Osteocyte (in vitro differentiated cells): ENCODE results near the gene PREP. TPM values are rescaled to one million over a fixed set of nuclear protein-coding genes. Genes with fewer than 3 reads are reported as not detected.
"Not testable (repeated sequence)": the region's sequence is repeated elsewhere in the genome, so short reads cannot be mapped to it uniquely, and the experiment has no call there.

ENCODE experiments used
- DNase-seq: peaks from one replicate; pipeline ENCODE4 v3.0.0; 2021; ENCODE audit warnings: mixed read lengths; ENCODE audit not compliant: unreplicated experiment; ENCODE audit errors: extremely low spot score
- H3K27ac Mint-ChIP-seq: one replicate; pipeline ENCODE4 v1.8.0; 2021; ENCODE audit warnings: mild to moderate bottlenecking, mixed read lengths; ENCODE audit not compliant: unreplicated experiment
- H3K27me3 Mint-ChIP-seq: one replicate; pipeline ENCODE4 v1.8.0; 2021; ENCODE audit warnings: mixed read lengths; ENCODE audit not compliant: unreplicated experiment
- H3K36me3 Mint-ChIP-seq: one replicate; pipeline ENCODE4 v1.8.0; 2021; ENCODE audit warnings: mixed read lengths; ENCODE audit not compliant: unreplicated experiment
- H3K4me1 Mint-ChIP-seq: one replicate; pipeline ENCODE4 v1.8.0; 2021; ENCODE audit warnings: mixed read lengths; ENCODE audit not compliant: unreplicated experiment
- H3K4me3 Mint-ChIP-seq: one replicate; pipeline ENCODE4 v1.8.0; 2021; ENCODE audit warnings: mild to moderate bottlenecking, moderate library complexity, mixed read lengths; ENCODE audit not compliant: unreplicated experiment
- H3K9me3 Mint-ChIP-seq: one replicate; pipeline ENCODE4 v1.8.0; 2021; ENCODE audit warnings: mixed read lengths; ENCODE audit not compliant: unreplicated experiment
- total RNA-seq: library from RNA; stranded (reverse); gene quantifications from 2 replicates; pipeline ENCODE4 v1.2.1, GENCODE V29; 2021
- TF ChIP-seq, protein P1 (sequence below): fragments of 200-600 bp; sonication (generic); IDR thresholded peaks from 2 replicates; pipeline ENCODE4 v1.5.0; 2021; ENCODE audit warnings: antibody characterized with exemption, mild to moderate bottlenecking, moderate library complexity

PREP gene
- total RNA-seq, 1 donor from 2014 or later = 36.9 TPM

- H3K27me3 Mint-ChIP-seq = peaks cover 24% of the 10 kb centered on the region
- TF ChIP-seq, protein P1, sequence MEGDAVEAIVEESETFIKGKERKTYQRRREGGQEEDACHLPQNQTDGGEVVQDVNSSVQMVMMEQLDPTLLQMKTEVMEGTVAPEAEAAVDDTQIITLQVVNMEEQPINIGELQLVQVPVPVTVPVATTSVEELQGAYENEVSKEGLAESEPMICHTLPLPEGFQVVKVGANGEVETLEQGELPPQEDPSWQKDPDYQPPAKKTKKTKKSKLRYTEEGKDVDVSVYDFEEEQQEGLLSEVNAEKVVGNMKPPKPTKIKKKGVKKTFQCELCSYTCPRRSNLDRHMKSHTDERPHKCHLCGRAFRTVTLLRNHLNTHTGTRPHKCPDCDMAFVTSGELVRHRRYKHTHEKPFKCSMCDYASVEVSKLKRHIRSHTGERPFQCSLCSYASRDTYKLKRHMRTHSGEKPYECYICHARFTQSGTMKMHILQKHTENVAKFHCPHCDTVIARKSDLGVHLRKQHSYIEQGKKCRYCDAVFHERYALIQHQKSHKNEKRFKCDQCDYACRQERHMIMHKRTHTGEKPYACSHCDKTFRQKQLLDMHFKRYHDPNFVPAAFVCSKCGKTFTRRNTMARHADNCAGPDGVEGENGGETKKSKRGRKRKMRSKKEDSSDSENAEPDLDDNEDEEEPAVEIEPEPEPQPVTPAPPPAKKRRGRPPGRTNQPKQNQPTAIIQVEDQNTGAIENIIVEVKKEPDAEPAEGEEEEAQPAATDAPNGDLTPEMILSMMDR = no peak
- H3K4me3 Mint-ChIP-seq = no peak overlapping the region
- H3K4me1 Mint-ChIP-seq = no peaks in the 10 kb centered on the region
- no peaks in the 10 kb centered on the region for H3K36me3 Mint-ChIP-seq
- no peak for DNase-seq
- no peaks in the 10 kb centered on the region for H3K9me3 Mint-ChIP-seq
- no peak overlapping the region for H3K27ac Mint-ChIP-seq
Observed at GRCh38 chr6:105250533-105250932, 152.3 kb downstream of the PREP start.

DNA sequence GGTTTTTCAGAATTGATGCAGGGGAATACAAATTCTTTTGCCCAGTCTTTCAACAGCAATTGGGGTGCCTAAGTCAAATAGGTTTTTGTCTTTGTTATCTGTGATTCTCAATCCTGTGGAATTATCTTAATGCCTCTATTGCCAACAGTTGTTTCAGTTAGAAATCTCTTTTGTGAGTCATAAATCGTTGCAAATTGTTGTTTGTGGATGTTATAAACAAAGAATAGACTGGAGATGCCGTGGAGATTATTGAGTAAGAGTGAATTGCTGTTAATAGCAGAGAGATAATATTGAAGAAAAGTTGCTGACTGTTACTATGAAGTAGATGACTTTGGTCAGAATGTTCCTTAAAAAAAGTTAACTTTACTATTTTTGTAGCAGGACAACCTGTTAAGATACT lies 159.4 kb downstream of the PREP start:
- Mint-ChIP-seq H3K27ac (no peak overlapping the region), H3K4me1 (no peaks in the 10 kb centered on the region)

GRCh38 chr6:105235155-105235554 lies 167.7 kb downstream of the PREP start:
- H3K4me3 Mint-ChIP-seq = no peak overlapping the region
- peaks cover 50% of the 10 kb centered on the region for H3K27me3 Mint-ChIP-seq
- TF ChIP-seq, protein P1 = no peak
- H3K4me1 Mint-ChIP-seq = no peaks in the 10 kb centered on the region
- H3K27ac Mint-ChIP-seq = no peak overlapping the region
- H3K9me3 Mint-ChIP-seq = peaks cover 39% of the 10 kb centered on the region
- H3K36me3 Mint-ChIP-seq = peaks cover 3% of the 10 kb centered on the region
- no peak for DNase-seq

More for the DNA sequence above, 159.4 kb downstream of the PREP start:
- no peak for DNase-seq
- no peaks in the 10 kb centered on the region for H3K36me3 Mint-ChIP-seq
- peaks cover 1% of the 10 kb centered on the region for H3K9me3 Mint-ChIP-seq
- no peak overlapping the region for H3K4me3 Mint-ChIP-seq
- H3K27me3 Mint-ChIP-seq = peaks cover 53% of the 10 kb centered on the region
- TF ChIP-seq, protein P1 = no peak

- H3K4me3 Mint-ChIP-seq, H3K4me1 Mint-ChIP-seq, H3K36me3 Mint-ChIP-seq, H3K27ac Mint-ChIP-seq, DNase-seq: not testable (repeated sequence)
- peaks cover 42% of the 10 kb centered on the region for H3K27me3 Mint-ChIP-seq
- peaks cover 22% of the 10 kb centered on the region for H3K9me3 Mint-ChIP-seq
Observed at GRCh38 chr6:105231771-105232170, 171.1 kb downstream of the PREP start.

Other genes starting within 250 kb of the PREP start
- 1.6 and 2.1 TPM in 2 replicates for gene POPDC3, start 223.1 kb downstream of the PREP start, total RNA-seq